ENCODE results near the gene FGF2. TPM values are rescaled to one million over a fixed set of nuclear protein-coding genes. Genes with fewer than 3 reads are reported as not detected.

FGF2 gene
- total RNA-seq, 4 donors from 2014 or later = 5.1 to 57.9 (median 33.5) TPM

- intact Hi-C loops (cut with DNase I; ENCODE audit: low total_unique reads) = no loop called here
- Histone ChIP-seq H3K36me3 (no peaks in the 10 kb centered on the region), H3K27me3 (no peaks in the 10 kb centered on the region), H3K4me1 (peaks cover 0 to 4% of the 10 kb centered on the region in 2 donors), H3K9me3 (no peaks in the 10 kb centered on the region), H3K4me3 (no peak overlapping the region), H3K27ac (peak overlapping the region; percentile 98)
- DNase-seq = peak; percentile 29 to 43
- TF ChIP-seq POLR2A (IDR thresholded peaks at IDR 0.05) = no peak
- TF ChIP-seq CTCF (IDR thresholded peaks at IDR 0.05) = no peak
These were observed 3.9 kb downstream of the FGF2 start for GRCh38 chr4:122830426-122831095.

- TF ChIP-seq CTCF (IDR thresholded peaks at IDR 0.05) (no peak), POLR2A (IDR thresholded peaks at IDR 0.05) (no peak)
- intact Hi-C loops (cut with DNase I; ENCODE audit: low total_unique reads) = no loop called here
- no peaks in the 10 kb centered on the region for H3K36me3 ChIP-seq
- peak overlapping the region in 1 of 2 donors; percentile 57 for H3K27ac ChIP-seq
- H3K9me3 ChIP-seq = no peaks in the 10 kb centered on the region
- H3K4me3 ChIP-seq = no peak overlapping the region
- DNase-seq = no peak
- H3K27me3 ChIP-seq = no peaks in the 10 kb centered on the region
- peaks cover 4 to 10% of the 10 kb centered on the region in 2 donors for H3K4me1 ChIP-seq
These were observed 5.0 kb downstream of the FGF2 start for GRCh38 chr4:122831515-122832196.

- H3K27ac ChIP-seq = peak overlapping the region in 1 of 2 donors; percentile 57
- intact Hi-C loops (cut with DNase I; ENCODE audit: low total_unique reads) = no loop called here
- H3K36me3 ChIP-seq = no peaks in the 10 kb centered on the region
- no peaks in the 10 kb centered on the region for H3K9me3 ChIP-seq
- peaks cover 4 to 17% of the 10 kb centered on the region in 2 donors for H3K4me1 ChIP-seq
- TF ChIP-seq CTCF (IDR thresholded peaks at IDR 0.05) (no peak), POLR2A (IDR thresholded peaks at IDR 0.05) (no peak)
- no peak overlapping the region for H3K4me3 ChIP-seq
- no peak for DNase-seq
- H3K27me3 ChIP-seq = no peaks in the 10 kb centered on the region
These were observed 6.1 kb downstream of the FGF2 start for GRCh38 chr4:122832732-122833131.

- no peak for DNase-seq
These were observed 7.4 kb downstream of the FGF2 start for GRCh38 chr4:122833999-122834398.

More at GRCh38 chr4:122833999-122834398, 7.4 kb downstream of the FGF2 start:
- Histone ChIP-seq H3K36me3 (no peaks in the 10 kb centered on the region), H3K27ac (peak overlapping the region in 1 of 2 donors; percentile 57), H3K4me3 (no peak overlapping the region), H3K4me1 (peaks cover 4 to 17% of the 10 kb centered on the region in 2 donors), H3K9me3 (no peaks in the 10 kb centered on the region), H3K27me3 (no peaks in the 10 kb centered on the region)
- intact Hi-C loops (cut with DNase I; ENCODE audit: low total_unique reads) = no loop called here
- TF ChIP-seq POLR2A (IDR thresholded peaks at IDR 0.05) (no peak), CTCF (IDR thresholded peaks at IDR 0.05) (no peak)

All from uterus (tissue), 4 donors.